ENCODE results near the gene HDLBP. TPM values are rescaled to one million over a fixed set of nuclear protein-coding genes. Genes with fewer than 3 reads are reported as not detected.

The HDLBP gene
- total and polyA plus RNA-seq, 10 of the 15 experiments (the other 5 are each of a cell fraction or from before 2014, with no cell fraction given), result 19.5 to 383 (median 249) TPM

- TF ChIP-seq CEBPB (IDR thresholded peaks at IDR 0.05; ENCODE audit: borderline replicate concordance in 1 of 2, low read depth in 2 of 2, low read length in 2 of 2) (peak in 1 of 2 experiments; percentile 57; a peak in 1 of 4 replicates), MAX (IDR thresholded peaks at IDR 0.05; ENCODE audit: low read depth, low read length) (peak; percentile 88; the same call in 1 of the 2 replicates), SRF (IDR thresholded peaks at IDR 0.05; ENCODE audit: low read depth in 2 of 2, low read length in 2 of 2) (peak; percentile 74 to 93), JUND (IDR thresholded peaks at IDR 0.05; ENCODE audit: low read depth, low read length) (no peak), BHLHE40 (IDR thresholded peaks at IDR 0.05; ENCODE audit: borderline replicate concordance in 1 of 2, low read depth in 2 of 2, low read length in 1 of 2) (peak; percentile 28 to 81; a peak in 2 of 4 replicates), PBX3 (IDR thresholded peaks at IDR 0.05; ENCODE audit: insufficient replicate concordance, low read depth, low read length) (no peak), DPF2 (IDR thresholded peaks at IDR 0.05) (0 out of 2 replicates have a peak, but pooled peaks have one; percentile 50), ZNF274 (IDR thresholded peaks at IDR 0.05; ENCODE audit: insufficient read depth, insufficient read length) (no peak), HDAC2 (IDR thresholded peaks at IDR 0.05) (no peak), IRF3 (IDR thresholded peaks at IDR 0.05) (no peak), MYC (IDR thresholded peaks at IDR 0.05; ENCODE audit: insufficient read depth, insufficient read length, insufficient replicate concordance, low read length, severe bottlenecking) (no peak), RAD51 (IDR thresholded peaks at IDR 0.05) (peak; percentile 86), SMC3 (IDR thresholded peaks at IDR 0.05; ENCODE audit: borderline replicate concordance, low read length) (no peak), IRF5 (IDR thresholded peaks at IDR 0.05; ENCODE audit: borderline replicate concordance) (no peak), ETV6 (conservative IDR thresholded peaks at IDR 0.05 in 1 of 2, IDR thresholded peaks at IDR 0.05 in 1 of 2; ENCODE audit: borderline replicate concordance in 1 of 2, low read depth in 1 of 2) (no peak; a peak in 1 of 4 replicates), SIX5 (IDR thresholded peaks at IDR 0.05; ENCODE audit: low read depth, low read length, severe bottlenecking) (peak; percentile 75), ZNF24 (IDR thresholded peaks at IDR 0.05) (no peak), BCLAF1 (IDR thresholded peaks at IDR 0.05) (no peak), PML (IDR thresholded peaks at IDR 0.05; ENCODE audit: low read length) (no peak), SREBF1 (IDR thresholded peaks at IDR 0.05; ENCODE audit: low read length) (0 out of 2 replicates have a peak, but pooled peaks have one; percentile 26)
- TF ChIP-seq, protein P1, sequence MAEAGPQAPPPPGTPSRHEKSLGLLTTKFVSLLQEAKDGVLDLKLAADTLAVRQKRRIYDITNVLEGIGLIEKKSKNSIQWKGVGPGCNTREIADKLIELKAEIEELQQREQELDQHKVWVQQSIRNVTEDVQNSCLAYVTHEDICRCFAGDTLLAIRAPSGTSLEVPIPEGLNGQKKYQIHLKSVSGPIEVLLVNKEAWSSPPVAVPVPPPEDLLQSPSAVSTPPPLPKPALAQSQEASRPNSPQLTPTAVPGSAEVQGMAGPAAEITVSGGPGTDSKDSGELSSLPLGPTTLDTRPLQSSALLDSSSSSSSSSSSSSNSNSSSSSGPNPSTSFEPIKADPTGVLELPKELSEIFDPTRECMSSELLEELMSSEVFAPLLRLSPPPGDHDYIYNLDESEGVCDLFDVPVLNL (IDR thresholded peaks at IDR 0.05; ENCODE audit: low read depth, low read length), result peak; percentile 32; the same call in 1 of the 2 replicates
Observed at GRCh38 chr2:241315093-241315878, at the start of gene HDLBP (continued).

Measured in GM12878 (cell line).